HEK293T (cell line): ENCODE measurements around the gene LRRC73.

Experiments
- ARNT ChIP-seq: fragments of 450-650 bp; IDR thresholded peaks from 2 replicates; pipeline ENCODE4 v1.6.1; 2017; ENCODE audit warnings: mild to moderate bottlenecking
- BHLHE40 ChIP-seq: fragments of 450-650 bp; IDR thresholded peaks from 2 replicates; pipeline ENCODE4 v1.6.1; 2016; ENCODE audit warnings: mild to moderate bottlenecking, moderate library complexity, borderline replicate concordance
- CTBP1 ChIP-seq: fragments of 450-650 bp; IDR thresholded peaks from 2 replicates; pipeline ENCODE4 v1.6.1; 2016; ENCODE audit warnings: borderline replicate concordance
- ELF4 ChIP-seq: fragments of 450-650 bp; IDR thresholded peaks from 2 replicates; pipeline ENCODE4 v1.6.1; 2017; ENCODE audit warnings: antibody characterized with exemption
- FOXA1 ChIP-seq: fragments of 450-650 bp; IDR thresholded peaks from 2 replicates; pipeline ENCODE4 v1.6.1; 2016; ENCODE audit warnings: mild to moderate bottlenecking
- FOXK2 ChIP-seq: fragments of 450-650 bp; IDR thresholded peaks from 2 replicates; pipeline ENCODE4 v1.6.1; 2016; ENCODE audit warnings: mild to moderate bottlenecking
- FOXM1 ChIP-seq: fragments of 450-650 bp; IDR thresholded peaks from 2 replicates; pipeline ENCODE4 v1.6.1; 2017; ENCODE audit warnings: mild to moderate bottlenecking, borderline replicate concordance
- HDGF ChIP-seq: fragments of 450-650 bp; IDR thresholded peaks from 2 replicates; pipeline ENCODE4 v1.6.1; 2017; ENCODE audit warnings: antibody characterized with exemption, borderline replicate concordance
- L3MBTL2 ChIP-seq: fragments of 450-650 bp; conservative IDR thresholded peaks from 2 replicates; pipeline ENCODE4 v1.6.1; 2016; ENCODE audit warnings: mild to moderate bottlenecking
- NFRKB ChIP-seq: fragments of 450-650 bp; IDR thresholded peaks from 2 replicates; pipeline ENCODE4 v1.6.1; 2016; ENCODE audit warnings: mild to moderate bottlenecking, moderate library complexity
- SP1 ChIP-seq: fragments of 450-650 bp; IDR thresholded peaks from 2 replicates; pipeline ENCODE4 v1.6.1; 2017
- SUZ12 ChIP-seq: fragments of 450-650 bp; IDR thresholded peaks from 2 replicates; pipeline ENCODE4 v1.6.1; 2016; ENCODE audit warnings: mild to moderate bottlenecking
- TARDBP ChIP-seq: fragments of 450-650 bp; IDR thresholded peaks from 2 replicates; pipeline ENCODE4 v1.6.1; 2016
- ZNF384 ChIP-seq: fragments of 450-650 bp; IDR thresholded peaks from 2 replicates; pipeline ENCODE4 v1.6.1; 2016

- TF ChIP-seq SUZ12 (no peak), FOXK2 (no peak), FOXA1 (no peak), SP1 (no peak), ARNT (no peak), TARDBP (no peak), NFRKB (no peak), ELF4 (no peak), BHLHE40 (no peak), HDGF (no peak), FOXM1 (no peak), CTBP1 (no peak), L3MBTL2 (no peak), ZNF384 (no peak)
These were observed 30.4 kb upstream of the LRRC73 start for GRCh38 chr6:43540507-43540906.
